IPS DF 4.7 (cell line): ENCODE measurements around the gene RAB7B.
"Not testable (repeated sequence)": the region's sequence is repeated elsewhere in the genome, so short reads cannot be mapped to it uniquely, and the experiment has no call there.

Experiments
- DNase-seq: peaks from one replicate; pipeline ENCODE4 v3.0.0-alpha.2; 2013; ENCODE audit warnings: low spot score; ENCODE audit errors: extremely low read depth

The RAB7B gene, protein sequence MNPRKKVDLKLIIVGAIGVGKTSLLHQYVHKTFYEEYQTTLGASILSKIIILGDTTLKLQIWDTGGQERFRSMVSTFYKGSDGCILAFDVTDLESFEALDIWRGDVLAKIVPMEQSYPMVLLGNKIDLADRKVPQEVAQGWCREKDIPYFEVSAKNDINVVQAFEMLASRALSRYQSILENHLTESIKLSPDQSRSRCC

DNA sequence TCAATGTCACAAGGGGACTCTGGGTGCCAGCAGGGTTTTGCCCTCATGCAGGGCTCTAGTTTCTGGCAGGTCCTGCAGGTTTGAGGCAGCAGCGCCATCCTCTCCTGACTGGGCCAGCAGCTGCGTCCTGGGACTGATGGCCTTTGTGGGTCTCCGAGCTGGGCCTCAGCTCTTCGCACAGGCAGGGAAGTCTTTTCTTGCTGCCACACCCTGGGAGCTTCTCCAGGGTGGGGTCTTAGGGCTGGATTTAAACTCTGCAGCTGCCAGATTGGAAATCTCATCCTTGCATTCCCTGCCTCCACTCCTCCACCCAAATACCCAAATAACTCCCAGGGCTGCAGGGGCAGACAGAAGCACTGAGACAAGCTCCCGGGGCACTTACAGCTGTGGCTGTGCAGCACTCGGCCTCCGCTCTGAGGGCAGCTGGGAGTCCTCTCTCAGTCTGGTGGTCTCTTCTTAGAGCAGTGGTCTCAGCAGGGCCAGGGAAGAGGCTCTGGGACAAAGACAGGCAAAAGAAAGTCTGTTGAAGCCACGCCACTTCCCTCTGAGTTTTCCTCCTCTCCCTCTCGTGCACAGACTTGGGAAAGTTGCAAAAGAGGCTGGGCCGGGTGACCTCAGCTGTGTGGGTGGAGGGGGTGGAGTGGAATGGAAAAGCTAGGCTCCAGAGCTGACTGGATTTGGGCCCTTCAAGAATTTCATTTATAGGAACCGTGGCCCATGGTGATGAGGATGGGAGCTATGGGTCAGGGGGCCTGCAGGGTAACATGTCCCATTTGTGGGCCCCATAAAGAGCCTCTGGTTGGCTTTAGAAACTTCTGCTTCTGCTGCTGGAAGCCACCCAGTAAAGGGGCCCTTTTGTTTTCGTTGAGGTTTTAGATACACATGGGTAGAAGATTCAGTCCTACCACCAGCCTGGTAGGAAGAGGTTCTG lies at the start of gene RAB7B:
RAB7B (minus strand) TSS at position 525 of the 931 bp plus-strand sequence. CDS start 9,260 bp downstream, outside the sequence.
- DNase-seq = no peak

DNA sequence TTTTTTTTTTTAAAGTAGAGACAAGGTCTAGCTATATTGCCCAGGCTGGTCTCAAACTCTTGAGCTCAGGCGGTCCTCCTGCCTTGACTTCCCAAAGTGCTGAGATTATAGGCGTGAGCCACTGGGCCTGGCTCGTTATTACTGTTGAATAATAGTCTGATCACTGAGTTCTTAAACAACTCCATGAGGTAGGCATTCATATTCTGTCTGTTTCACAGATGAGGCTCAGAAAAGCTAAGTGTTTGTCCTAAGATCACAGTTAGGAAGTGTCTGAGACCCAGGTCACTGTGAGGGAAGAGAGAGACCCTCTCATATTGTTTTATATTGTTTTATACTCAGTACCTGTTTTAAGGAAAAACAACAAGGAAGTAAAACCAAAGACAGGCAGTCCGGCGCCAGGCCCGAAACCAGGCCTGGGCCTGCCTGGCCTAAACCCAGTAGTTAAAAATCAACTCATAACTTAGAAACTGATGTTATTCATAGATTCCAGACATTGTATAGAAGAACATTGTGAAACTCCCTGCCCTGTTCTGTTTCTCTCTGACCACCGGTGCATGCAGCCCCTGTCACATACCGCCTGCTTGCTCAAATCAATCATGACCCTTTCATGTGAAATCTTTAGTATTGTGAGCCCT lies 49.2 kb upstream of the RAB7B start:
- DNase-seq = not testable (repeated sequence)

DNA sequence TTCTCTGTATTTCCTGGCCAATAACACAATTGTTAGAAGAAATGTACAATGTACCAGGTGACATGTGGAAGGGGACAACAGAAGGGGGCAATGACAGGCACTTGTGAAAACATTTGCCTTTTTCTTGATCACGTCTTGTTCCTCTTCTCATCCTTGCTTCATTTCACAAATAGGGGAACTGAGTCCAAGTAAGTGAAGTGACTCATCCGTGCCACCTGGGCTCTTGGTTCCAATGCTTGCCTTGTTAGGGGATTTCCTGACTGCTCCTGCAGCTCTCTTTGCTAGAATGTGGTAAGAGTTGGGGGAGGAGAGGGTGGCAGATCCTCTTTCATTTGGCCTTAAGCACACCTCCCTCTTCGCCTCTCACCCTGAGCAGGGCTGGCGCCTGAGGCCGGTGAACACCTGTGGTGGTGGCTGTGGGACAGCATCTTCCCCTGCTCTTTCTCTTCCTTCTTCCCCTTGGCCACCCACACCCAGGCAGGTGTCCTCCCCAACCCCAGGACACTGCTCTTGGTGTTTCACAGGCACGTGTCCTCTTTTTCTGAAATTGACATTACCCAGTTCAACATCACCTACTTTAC lies 47.5 kb upstream of the RAB7B start:
- DNase-seq = no peak

DNA sequence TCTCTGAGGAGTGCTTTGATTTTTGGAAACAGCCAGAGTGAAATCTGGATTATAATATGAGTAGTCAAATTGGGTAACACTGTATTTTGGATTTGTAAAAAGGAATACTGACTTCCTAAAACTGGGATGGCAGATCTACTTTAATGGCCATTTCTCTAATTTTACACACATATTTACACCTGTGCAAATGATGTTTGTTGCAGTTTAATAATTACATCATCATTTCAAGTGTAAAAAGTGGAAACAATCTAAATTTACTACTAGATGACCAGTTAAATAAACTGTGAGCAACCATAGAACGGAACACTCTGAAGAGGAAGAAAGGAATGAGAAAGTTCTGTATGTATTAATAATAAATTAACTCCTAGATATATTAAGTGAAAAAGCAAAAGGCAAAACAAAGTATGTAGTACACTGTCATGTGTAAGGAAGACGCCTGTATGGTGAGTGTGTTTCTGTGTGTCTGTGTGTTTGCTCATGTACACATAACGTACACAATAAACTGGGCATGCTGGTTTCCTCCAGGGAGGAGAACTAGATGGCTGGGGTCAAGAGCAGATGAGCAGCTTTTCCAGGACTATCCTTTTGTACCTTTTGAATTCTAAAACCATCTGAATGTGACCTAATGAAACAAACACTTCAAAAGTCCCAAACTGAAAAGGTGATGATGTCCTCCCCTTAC lies 46.9 kb upstream of the RAB7B start:
- DNase-seq = no peak

DNA sequence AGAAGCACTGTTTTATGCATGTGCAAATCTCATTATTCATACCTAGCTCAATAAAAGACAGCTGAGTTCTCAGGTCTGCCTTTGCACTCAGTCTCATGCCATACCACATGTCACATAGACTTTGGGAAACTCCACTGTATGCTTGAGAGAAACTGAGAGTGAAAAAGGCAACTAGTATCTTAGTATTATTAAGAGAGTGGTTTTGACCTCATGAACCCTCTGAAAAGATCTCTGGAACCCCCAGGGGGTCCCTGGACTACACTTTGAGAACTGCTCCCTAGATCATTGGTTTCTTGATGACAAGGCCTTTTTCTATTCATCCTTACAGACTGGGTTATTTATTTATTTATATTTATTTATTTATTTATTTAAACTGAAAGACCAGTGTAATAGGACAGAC lies 46.1 kb upstream of the RAB7B start:
- no peak for DNase-seq

DNA sequence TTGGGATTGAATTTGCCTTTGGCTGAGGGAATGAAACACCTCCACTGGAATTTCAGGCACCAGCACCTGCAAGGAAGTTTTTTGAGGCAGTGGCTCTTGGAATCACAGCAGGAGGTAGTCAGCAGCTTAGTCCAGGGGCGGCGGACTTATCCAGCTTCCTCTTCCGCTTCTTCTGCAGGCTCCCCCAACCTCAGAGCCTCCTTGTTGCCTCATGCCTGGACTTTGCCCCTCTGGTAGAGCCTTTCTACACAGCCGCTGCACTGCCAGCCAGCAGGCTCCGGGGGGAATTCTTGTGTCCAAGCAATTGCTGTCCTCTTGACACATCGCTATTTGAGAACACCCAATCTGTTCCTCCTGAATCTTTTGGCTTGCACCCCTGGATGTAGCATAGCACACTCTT lies 45.4 kb upstream of the RAB7B start:
- DNase-seq = no peak

DNA sequence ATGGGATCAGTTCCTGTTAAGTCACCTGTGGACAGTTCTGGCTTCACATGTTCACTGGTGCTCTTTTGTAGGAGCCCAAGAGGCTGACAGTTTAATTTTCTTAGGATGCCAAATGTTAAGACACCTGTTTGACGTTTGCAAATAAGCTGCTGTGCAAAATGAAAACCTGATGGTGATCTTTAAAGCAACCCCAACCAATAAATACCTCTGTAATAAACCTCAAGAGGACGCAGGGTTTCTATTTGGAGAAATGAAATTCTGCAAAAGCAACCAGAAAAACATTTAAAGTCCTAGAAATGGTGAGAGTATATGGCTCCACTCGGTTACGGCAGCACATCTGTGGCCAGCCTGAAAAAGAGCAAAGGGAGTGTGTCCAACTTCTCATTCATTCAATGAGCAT lies 44.1 kb upstream of the RAB7B start:
- no peak for DNase-seq

DNA sequence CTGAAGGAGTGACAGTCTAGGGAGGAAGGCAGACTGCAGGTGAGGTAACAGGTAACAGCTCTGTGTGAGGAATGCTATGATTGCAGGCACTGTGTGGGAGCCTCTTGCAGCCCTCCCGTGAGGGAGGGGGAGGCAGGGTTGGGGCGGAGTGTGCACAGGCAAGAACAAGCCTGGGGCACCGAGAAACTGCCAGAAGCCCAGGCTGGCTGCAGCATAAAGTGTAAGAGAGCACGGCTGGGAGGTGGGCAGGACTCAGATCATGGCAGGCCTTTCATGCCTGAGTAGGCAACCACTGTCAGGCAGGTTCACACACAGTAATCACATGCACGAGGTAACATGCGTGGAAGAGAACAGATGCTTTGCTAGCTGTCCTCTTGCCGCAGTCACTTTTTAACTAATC lies 38.4 kb upstream of the RAB7B start:
- no peak for DNase-seq

DNA sequence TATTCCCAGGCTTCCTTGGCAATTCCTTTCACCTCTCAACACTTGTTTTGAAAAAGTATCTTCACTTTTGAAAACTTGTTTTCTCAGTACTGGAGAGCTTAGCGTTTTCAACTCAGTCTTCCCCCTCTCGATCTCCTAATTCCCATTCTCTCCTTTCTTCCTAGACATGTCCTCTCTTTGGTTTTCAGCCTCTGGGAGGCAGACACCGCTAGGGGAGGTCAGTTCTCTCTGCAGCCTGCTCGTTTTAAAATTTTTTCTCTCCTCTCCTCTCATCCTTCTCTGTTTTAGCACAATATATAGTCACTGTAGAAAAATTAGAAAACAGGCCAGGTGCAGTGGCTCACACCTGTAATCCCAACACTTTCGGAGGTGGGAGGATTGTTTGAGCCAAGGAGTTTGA lies 37.1 kb upstream of the RAB7B start:
- no peak for DNase-seq

DNA sequence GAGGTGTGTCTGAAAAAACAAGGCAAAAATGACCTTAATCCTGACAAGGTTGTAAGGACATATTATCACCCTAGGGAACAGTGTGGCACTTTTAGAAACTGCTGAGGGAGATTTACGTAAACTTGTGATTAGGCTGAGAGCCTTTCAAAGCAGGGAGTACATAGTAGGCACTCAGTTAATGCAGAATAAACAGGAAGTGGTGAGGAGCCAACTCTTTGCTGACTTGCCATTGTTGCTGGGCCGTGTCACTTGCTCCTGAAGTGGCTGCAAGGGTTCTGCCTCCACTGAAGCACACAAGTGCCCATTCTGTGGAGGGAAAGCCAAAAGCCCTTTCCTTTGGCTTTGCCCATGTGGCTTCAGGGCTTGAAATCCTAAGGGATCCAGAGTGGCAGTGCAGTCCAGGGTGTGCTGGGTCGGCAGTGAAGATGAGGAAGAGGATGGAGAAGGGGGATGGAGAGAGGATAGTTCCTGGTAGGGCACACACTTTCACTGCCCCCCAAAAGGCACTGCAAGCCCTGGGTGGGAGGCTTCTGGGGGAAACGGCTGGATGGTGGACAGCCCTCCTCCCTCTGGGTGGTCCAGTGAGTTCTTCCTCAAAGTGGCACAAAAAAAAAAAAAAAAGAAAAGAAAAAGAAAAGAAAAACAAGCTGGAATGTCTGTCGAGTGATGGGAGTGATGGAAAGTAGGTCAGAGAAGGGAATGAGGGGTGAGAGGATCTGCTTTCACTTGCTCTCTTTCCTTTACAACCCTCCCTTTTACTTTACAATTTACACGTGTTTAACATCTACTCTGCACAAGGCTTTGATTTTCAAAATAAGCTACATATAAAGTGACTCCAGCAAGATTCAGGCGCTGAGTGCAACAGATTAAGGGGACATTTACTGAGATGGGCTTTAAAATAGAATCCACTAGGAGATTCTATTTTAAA lies 36.1 kb upstream of the RAB7B start:
- no peak for DNase-seq

DNA sequence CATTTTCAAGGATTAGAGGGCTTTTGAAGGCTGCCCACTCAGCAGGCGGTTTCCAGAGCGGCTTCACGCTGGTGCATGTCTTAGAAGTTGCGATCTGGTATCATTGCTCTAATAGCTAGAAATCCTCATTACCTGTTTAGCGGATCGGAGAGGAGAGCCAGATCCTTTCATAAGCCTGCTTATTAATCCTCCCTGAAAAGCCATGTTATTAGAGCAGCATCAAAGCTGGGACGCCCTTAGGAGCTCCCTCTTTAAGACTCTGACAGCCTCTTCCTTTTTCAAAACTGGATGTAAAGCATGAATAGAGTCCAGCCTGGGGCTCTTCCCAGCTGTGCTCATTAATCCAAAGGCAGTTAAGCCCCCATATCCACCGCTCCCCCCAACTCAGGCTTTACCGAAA lies 34.4 kb upstream of the RAB7B start:
- no peak for DNase-seq

DNA sequence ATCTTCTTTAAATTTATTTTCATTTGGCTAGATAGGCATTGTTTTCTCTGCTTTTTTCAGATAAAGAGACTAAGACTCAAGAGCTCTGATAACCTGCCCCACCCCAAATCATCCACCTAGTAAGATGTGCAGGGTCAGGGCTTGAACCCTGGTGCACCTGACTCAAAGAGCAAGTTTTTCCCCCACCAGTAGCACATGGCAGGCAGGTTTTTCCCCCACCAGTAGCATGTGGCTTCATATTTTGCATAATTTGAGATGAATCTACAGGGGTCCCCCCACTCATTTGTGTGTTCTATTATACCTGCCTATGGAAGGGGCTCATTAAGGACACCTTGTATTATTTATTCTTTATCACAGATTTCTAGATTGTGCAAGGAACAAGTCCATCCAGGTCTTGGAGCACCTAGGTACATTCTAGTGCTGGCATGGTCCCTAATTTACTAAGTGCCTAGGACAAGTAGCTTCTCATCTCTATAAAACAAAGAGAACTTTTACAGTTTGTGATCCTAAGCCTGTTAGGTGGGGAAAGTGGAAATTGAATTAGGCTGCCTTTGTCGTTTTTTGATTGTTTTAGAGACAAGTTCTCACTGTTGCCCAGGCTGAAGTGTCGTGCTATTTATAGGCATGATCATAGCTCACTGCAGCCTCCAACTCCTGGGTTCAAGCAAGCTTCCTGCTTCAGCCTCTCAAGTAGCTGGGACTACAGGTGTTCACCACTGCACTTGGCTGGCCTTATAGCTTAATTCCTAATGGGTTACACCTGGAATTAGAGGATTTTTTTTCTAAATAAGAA lies 33.7 kb upstream of the RAB7B start:
- DNase-seq = no peak

DNA sequence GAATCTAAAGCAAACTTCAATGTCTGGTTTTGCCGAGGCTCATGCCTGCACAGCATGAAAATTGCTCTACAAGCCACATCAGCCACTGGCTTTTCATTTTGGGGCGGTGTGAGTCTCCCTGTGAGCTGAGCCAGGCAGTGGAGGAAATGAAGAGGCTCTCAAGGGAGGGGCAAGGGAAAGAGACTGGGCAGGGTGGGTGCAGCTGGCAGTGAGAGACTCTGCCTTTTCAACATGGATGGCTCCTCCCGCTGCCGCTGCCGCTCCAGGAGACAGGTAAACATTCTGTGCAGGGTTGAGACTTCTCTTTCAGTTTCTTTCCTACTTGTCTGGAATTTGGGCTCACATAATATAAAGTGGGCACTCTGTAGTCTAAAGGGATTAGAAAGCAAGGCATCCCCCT lies 31.8 kb upstream of the RAB7B start:
- no peak for DNase-seq

DNA sequence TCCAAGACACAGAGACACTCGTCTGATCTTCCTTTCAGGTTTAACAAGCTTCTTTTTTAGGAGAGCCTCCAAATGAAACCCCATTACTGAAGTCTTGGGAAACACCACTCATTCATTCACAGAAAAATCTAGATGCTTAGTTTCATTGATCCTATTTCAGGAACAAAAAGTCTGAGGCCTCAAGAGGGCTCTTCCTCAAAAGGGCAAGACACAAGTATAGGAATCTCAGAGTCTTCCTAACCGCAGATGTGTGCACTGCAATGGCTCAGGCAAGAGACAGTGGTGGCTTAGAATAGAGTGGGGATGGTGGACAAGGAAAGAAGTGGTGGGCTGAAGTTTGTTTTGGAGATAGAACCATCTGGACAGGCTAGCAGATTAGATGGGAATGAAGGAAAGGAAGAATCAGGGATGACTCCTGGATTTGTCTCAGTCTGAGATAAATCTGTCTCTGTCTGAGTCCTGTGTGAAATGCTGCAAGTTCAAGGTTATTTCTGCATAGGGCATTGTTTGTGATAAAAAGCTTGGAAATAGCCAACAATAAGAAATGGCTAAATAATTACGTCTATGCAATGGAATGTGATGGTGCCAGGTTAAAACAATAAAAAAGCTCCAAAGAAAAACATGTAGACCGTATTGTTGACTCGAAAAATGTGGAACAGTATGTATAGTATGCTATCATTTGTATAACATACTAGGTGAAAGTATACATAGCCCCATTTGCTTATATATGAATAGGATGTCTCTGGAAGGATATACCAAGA lies 29.4 kb upstream of the RAB7B start:
- DNase-seq = no peak

DNA sequence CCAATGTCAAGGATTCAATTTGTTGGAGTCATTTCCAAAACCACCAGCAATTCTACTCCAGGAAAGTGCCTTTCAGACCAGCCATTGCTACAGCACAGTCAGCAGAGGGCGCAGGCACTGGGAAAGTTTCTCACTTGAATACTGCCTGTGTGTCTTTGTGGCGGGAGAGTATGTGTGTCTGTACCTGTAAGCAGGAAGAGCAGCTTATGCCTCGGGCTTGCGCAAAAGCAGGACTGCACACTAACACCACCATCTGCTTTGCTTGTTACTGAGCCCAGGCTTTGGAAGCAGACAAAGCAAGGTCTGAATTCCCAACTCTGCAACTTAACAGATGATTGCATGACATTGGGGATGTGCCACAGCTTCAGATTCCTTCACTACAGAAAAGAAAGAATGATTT lies 27.5 kb upstream of the RAB7B start:
- peak; percentile 38 for DNase-seq

DNA sequence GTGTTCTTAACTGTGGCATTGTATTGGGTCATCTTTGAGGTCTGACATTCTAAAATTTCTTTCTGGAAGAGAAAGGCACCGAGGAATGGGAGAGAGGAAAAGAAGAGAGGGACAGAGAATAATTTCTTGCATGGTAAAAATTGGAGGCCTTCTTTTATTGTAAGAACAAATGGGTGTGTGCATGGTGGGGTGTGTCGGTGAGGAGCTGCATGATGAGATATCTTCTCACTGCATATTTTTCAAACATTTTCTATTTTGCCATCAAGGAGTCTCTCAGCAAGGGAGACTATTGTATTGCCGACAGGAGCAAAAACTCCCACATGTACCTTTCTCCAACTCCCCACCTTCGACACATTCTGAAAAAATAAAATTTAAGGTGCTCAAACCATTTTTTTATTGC lies 27.0 kb upstream of the RAB7B start:
- no peak for DNase-seq

DNA sequence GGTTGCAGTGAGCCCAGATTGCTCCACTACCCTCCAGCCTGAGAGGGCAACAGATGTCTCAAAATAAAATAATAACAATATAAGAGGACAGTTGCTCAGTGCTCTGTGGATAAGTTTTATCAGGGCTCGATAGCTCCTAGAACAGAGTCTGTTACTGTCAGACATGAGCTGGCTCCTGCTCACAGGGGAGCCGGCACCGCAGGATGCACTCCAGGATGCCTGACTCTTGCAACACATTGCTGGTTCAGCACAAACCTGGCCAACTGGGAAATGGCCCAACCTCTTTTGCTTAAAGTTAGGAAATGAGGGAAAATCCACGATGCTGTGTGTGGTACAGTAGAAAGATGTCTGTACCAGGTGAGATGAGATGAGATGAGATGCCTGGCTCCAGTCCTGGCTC lies 26.3 kb upstream of the RAB7B start:
- DNase-seq = no peak

DNA sequence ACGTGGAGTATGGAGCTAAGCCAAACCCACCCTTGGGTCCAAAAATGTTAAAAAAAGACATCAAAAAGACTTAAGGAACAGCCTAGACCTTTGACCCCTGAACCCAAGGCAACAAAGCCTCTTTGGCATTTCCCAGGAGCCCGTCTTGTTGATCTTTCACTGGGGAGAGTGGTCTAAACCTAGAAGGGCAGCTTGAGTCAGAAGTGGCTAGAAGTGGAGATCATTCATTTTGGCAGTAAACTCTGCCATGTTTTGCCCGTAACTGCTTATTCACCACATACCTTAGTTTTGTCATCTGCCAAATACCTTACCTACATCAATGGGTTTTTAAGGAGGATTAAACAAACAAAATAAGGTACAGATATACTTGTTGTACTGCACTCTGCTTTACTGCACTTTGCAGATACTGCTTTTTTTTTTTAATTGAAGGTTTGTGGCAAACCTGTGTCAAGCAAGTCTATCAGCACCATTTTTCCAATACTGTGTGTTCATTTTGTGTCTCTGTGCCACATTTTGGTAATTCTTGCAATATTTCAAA lies 22.2 kb upstream of the RAB7B start:
- no peak for DNase-seq

DNA sequence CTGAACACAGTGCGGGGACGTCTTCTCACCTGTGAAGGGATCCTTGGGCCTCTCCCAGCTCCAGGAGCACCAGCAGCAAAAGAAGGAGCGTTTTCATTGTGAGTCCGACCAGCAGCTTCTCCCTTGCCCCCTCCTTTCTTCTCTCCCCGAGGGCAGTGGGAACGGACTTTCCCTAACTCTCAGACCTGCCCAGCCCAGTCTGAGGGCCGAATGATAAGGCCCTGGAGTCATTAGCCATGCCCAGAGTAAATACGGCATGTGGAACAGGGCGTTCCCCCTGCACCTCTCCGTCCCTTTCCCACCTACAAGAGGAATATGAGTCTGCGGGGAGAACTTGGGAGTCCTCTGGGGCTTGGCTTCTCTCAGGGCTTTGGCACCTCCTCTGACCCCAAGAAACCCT lies 20.5 kb upstream of the RAB7B start, which contains the start of gene CTSE:
CTSE (minus strand) TSS at position 201 of the 400 bp plus-strand sequence; CDS start at position 97, 104 bp downstream.
- no peak for DNase-seq
